B cell (primary cell): Measurements from ENCODE around the gene GALNT6. TPM values are rescaled to one million over a fixed set of nuclear protein-coding genes. Genes with fewer than 3 reads are reported as not detected.

Source experiments
- ATAC-seq: fragments of 200-7000 bp; cut with Tn5 transposase; one replicate; pipeline ENCODE4 v1.10.0; 2021; ENCODE audit warnings: low read depth, mild to moderate bottlenecking, moderate number of reproducible peaks, moderate library complexity
- CTCF ChIA-PET: fragments of 350-600 bp; sonication (Branson Sonifier 250); formaldehyde crosslinking; loops from one replicate; lab custom pipeline; 2021; ENCODE audit warnings: antibody characterized with exemption, inconsistent platforms; lab: Charles Lee
- POLR2A ChIA-PET: fragments of 350-600 bp; sonication (Branson Sonifier 250); formaldehyde crosslinking; loops from one replicate; lab custom pipeline; 2021; ENCODE audit warnings: antibody characterized with exemption; lab: Charles Lee
- DNase-seq: peaks from one replicate; pipeline ENCODE4 v3.0.0; 2013
- H2AFZ ChIP-seq: 2 replicates; pipeline ENCODE4 v1.6.1; 2012; ENCODE audit warnings: mild to moderate bottlenecking, low read depth, low read length; ENCODE audit not compliant: insufficient read depth, poor library complexity, severe bottlenecking
- H3K27ac ChIP-seq, 2 donors: 1 replicate in 1 of 2; 2 replicates in 1 of 2; pipeline ENCODE4 v1.5.1; 2012 to 2013; ENCODE audit warnings: low read length in 2 of 2, mild to moderate bottlenecking in 2 of 2, moderate library complexity in 1 of 2
- H3K27me3 ChIP-seq, 4 experiments: fragments of 200-600 bp in 1 of 4; sonication (generic) in 1 of 4; replicated peaks in 1 of 4; 1 replicate in 2 of 4; 2 replicates in 2 of 4; pipeline versions ENCODE4 v1.6.1 to v1.7.0; 2013 to 2016; ENCODE audit warnings: low read length in 3 of 4, mild to moderate bottlenecking in 2 of 4, mixed read lengths in 1 of 4, moderate library complexity in 1 of 4; ENCODE audit not compliant: insufficient read depth in 4 of 4, control insufficient read depth in 3 of 4; ENCODE audit errors: control extremely low read depth in 1 of 4
- H3K36me3 ChIP-seq, 2 experiments: replicated peaks in 1 of 2; 1 replicate in 1 of 2; 2 replicates in 1 of 2; pipeline versions ENCODE4 v1.6.1 to v1.7.1; 2013; ENCODE audit warnings: low read length in 1 of 2; ENCODE audit not compliant: insufficient read depth in 2 of 2, control insufficient read depth in 1 of 2; ENCODE audit errors: control extremely low read depth in 1 of 2, extremely low read depth in 1 of 2
- H3K4me1 ChIP-seq, 2 donors: fragments of 200-600 bp in 1 of 2; sonication (generic) in 1 of 2; 1 replicate in 1 of 2; 2 replicates in 1 of 2; pipeline versions ENCODE4 v1.5.1 to v1.6.1; 2013 to 2017; ENCODE audit warnings: low read length in 2 of 2; ENCODE audit not compliant: control insufficient read depth in 2 of 2, insufficient read depth in 2 of 2
- H3K4me2 ChIP-seq: replicated peaks from 2 replicates; pipeline ENCODE3; 2012; ENCODE audit warnings: mild to moderate bottlenecking, low read depth, low read length; ENCODE audit not compliant: poor library complexity, severe bottlenecking
- H3K4me3 ChIP-seq, 5 experiments: fragments of 200-600 bp in 1 of 5; sonication (generic) in 1 of 5; 1 replicate in 3 of 5; 2 replicates in 2 of 5; pipeline versions ENCODE4 v1.5.1 to v1.7.0; 2011 to 2016; ENCODE audit warnings: low read length in 4 of 5, mild to moderate bottlenecking in 4 of 5, low read depth in 2 of 5, control low read depth in 1 of 5, moderate library complexity in 1 of 5; ENCODE audit not compliant: insufficient read depth in 1 of 5; ENCODE audit errors: control extremely low read depth in 1 of 5, extremely low read depth in 1 of 5
- H3K79me2 ChIP-seq: fragments of 200-600 bp; sonication (generic); one replicate; pipeline ENCODE4 v1.6.0; 2016; ENCODE audit warnings: low read length; ENCODE audit not compliant: control insufficient read depth, insufficient read depth
- H3K9ac ChIP-seq: fragments of 200-600 bp; sonication (generic); 2 replicates; pipeline ENCODE4 v1.6.1; 2017; ENCODE audit warnings: mild to moderate bottlenecking, low read length, moderate library complexity
- H3K9me3 ChIP-seq, 3 donors: one replicate each; pipeline versions ENCODE4 v1.6.1 to v1.7.1; 2013; ENCODE audit warnings: low read length in 2 of 3; ENCODE audit not compliant: control insufficient read depth in 2 of 3, insufficient read depth in 1 of 3; ENCODE audit errors: control extremely low read depth in 1 of 3
- H4K20me1 ChIP-seq: 2 replicates; pipeline ENCODE4 v1.6.0; 2012; ENCODE audit warnings: mild to moderate bottlenecking, low read length; ENCODE audit not compliant: insufficient read depth, control insufficient read depth, poor library complexity, severe bottlenecking
- H3K27ac Mint-ChIP-seq: one replicate; pipeline ENCODE4 v1.8.0; 2021; ENCODE audit warnings: mixed read lengths
- H3K27me3 Mint-ChIP-seq: one replicate; pipeline ENCODE4 v1.8.0; 2021; ENCODE audit warnings: mixed read lengths
- H3K4me1 Mint-ChIP-seq: one replicate; pipeline ENCODE4 v1.8.0; 2021; ENCODE audit warnings: mixed read lengths
- H3K4me3 Mint-ChIP-seq: one replicate; pipeline ENCODE4 v1.8.0; 2021; ENCODE audit warnings: mixed read lengths
- H3K9me3 Mint-ChIP-seq: one replicate; pipeline ENCODE4 v1.8.0; 2022; ENCODE audit warnings: mixed read lengths; ENCODE audit not compliant: insufficient read depth
- CTCF ChIP-seq: fragments of 200-600 bp; IDR thresholded peaks from one replicate; pipeline ENCODE4 v1.8.0; 2022; ENCODE audit warnings: antibody characterized with exemption, mild to moderate bottlenecking
- EZH2 ChIP-seq: IDR thresholded peaks from 2 replicates; pipeline ENCODE4 v1.6.1; 2012; ENCODE audit warnings: borderline replicate concordance, low read depth, mild to moderate bottlenecking, moderate library complexity, low read length; ENCODE audit not compliant: insufficient read depth, poor library complexity, severe bottlenecking
- WGBS: methylation state at CpG from one replicate; pipeline ENCODE4 v1.1.5; 2013; ENCODE audit warnings: missing lambda C conversion rate; ENCODE audit not compliant: insufficient coverage; 5-methylcytosine and 5-hydroxymethylcytosine counted together
- intact Hi-C: fragments of 100-400 bp; cut with micrococcal nuclease; formaldehyde crosslinking; loops from one replicate; pipeline ENCODE4 v1.10.0; 2022
- polyA plus RNA-seq: library from polyadenylated mRNA; depleted of rRNA; stranded (reverse); fragments of >200 nt; gene quantifications from 2 replicates; pipeline ENCODE4 v1.2.3, GENCODE V29; 2012
- total RNA-seq, 2 donors: library from RNA; stranded (reverse); fragments of 120-200 nt in 1 of 2; gene quantifications; 1 replicate in 1 of 2; 2 replicates in 1 of 2; pipeline versions ENCODE4 v1.2.3 to v1.2.4, GENCODE V29; 2013 to 2022

GALNT6 gene
- total and polyA plus RNA-seq, 2 donors (not counting 1 experiment from before 2014, with no cell fraction given) = 9.0 to 10.3 TPM

- no peak for DNase-seq
- H3K27ac ChIP-seq = no peak overlapping the region
- H3K4me3 Mint-ChIP-seq = no peak overlapping the region
- H3K4me2 ChIP-seq = peak overlapping the region; percentile 44
- POLR2A ChIA-PET = interaction anchor here (0.6 to 1.0 kb wide), 5 partner anchors 10 to 1589 kb away, joined by 3 to 7 read pairs (median 3); partner anchors contain the start of genes POU6F1, SMAGP and TMBIM6
- H3K4me1 Mint-ChIP-seq = peaks cover 49% of the 10 kb centered on the region
- CTCF ChIA-PET = interaction anchor here (1.2 to 4.5 kb wide), 3 partner anchors 12 to 68 kb away, joined by 3 to 38 read pairs (median 7); partner anchors contain the start of gene SMAGP
- no peaks in the 10 kb centered on the region for H3K27me3 ChIP-seq
- H3K36me3 ChIP-seq = no peaks in the 10 kb centered on the region
- H3K9me3 ChIP-seq = no peaks in the 10 kb centered on the region
- TF ChIP-seq CTCF (no peak), EZH2 (no peak)
- ATAC-seq = no peak
- H2AFZ ChIP-seq = no peak overlapping the region
- no peak overlapping the region for H3K4me3 ChIP-seq
- H3K9me3 Mint-ChIP-seq = no peaks in the 10 kb centered on the region
- no peaks in the 10 kb centered on the region for H3K27me3 Mint-ChIP-seq
- peaks cover 50 to 53% of the 10 kb centered on the region in 2 donors for H3K4me1 ChIP-seq
- H3K9ac ChIP-seq = no peak overlapping the region
- intact Hi-C loops = no loop called here
- no peaks in the 10 kb centered on the region for H3K79me2 ChIP-seq
- H4K20me1 ChIP-seq = no peaks in the 10 kb centered on the region
- H3K27ac Mint-ChIP-seq = no peak overlapping the region
Observed at GRCh38 chr12:51330186-51330585, 61.0 kb downstream of the GALNT6 start.

GRCh38 chr12:51329742-51330141, 61.5 kb downstream of the GALNT6 start:
- no peak for TF ChIP-seq EZH2
- no peak for TF ChIP-seq CTCF
- Histone ChIP-seq H3K4me1 (peaks cover 53 to 58% of the 10 kb centered on the region in 2 donors), H3K4me3 (no peak overlapping the region), H3K36me3 (no peaks in the 10 kb centered on the region), H3K9me3 (peaks cover 0 to under 1% (median 0%) of the 10 kb centered on the region in 3 donors), H3K79me2 (no peaks in the 10 kb centered on the region), H3K27ac (no peak overlapping the region), H3K9ac (no peak overlapping the region), H3K4me2 (peak overlapping the region; percentile 44), H3K27me3 (no peaks in the 10 kb centered on the region), H2AFZ (peak overlapping the region; percentile 49), H4K20me1 (no peaks in the 10 kb centered on the region)
- DNase-seq = no peak
- Mint-ChIP-seq H3K27me3 (no peaks in the 10 kb centered on the region), H3K9me3 (no peaks in the 10 kb centered on the region), H3K4me3 (peak overlapping the region; percentile 9), H3K4me1 (peaks cover 53% of the 10 kb centered on the region), H3K27ac (peak overlapping the region; percentile 3)
- no peak for ATAC-seq
- ChIA-PET POLR2A (interaction anchor here (0.6 to 1.0 kb wide), 5 partner anchors 9 to 1588 kb away, joined by 3 to 7 read pairs (median 3); partner anchors contain the start of genes POU6F1, SMAGP and TMBIM6), CTCF (interaction anchor here (1.2 to 4.5 kb wide), 3 partner anchors 12 to 67 kb away, joined by 3 to 38 read pairs (median 7); partner anchors contain the start of gene SMAGP)
- WGBS = 19% methylated on average over 5 of the region's 5 CpGs
- intact Hi-C loops = loop anchor here (10.0 kb wide), 1 partner anchor 565 kb away; the partner anchor contains the start of gene ATF1
